Astrocyte of the hippocampus (primary cell): ENCODE data around the gene CLRN2.
"Not testable (repeated sequence)": the region's sequence is repeated elsewhere in the genome, so short reads cannot be mapped to it uniquely, and the experiment has no call there.

Experiments
- DNase-seq: peaks from one replicate; pipeline ENCODE4 v3.0.0; 2011; ENCODE audit warnings: low read depth, low spot score

The CLRN2 gene

DNA sequence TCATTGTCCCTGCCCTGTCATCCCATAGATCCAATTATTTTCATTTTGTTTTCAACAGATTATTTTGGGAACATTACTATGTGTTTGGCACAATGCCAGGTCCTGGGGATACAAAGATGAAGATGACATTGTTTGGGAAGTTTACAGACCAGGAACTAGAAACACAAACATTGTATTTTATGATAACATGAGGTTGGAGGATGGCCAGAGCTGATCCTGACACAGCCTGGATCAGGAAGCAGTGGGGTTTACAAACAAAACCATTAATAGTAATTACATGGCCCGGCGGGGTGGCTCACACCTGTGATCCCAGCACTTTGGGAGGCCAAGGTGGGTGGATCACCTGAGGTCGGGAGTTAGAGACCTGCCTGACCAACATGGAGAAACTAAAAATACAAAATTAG, 29.9 kb downstream of the CLRN2 start:
- DNase-seq: no peak

DNA sequence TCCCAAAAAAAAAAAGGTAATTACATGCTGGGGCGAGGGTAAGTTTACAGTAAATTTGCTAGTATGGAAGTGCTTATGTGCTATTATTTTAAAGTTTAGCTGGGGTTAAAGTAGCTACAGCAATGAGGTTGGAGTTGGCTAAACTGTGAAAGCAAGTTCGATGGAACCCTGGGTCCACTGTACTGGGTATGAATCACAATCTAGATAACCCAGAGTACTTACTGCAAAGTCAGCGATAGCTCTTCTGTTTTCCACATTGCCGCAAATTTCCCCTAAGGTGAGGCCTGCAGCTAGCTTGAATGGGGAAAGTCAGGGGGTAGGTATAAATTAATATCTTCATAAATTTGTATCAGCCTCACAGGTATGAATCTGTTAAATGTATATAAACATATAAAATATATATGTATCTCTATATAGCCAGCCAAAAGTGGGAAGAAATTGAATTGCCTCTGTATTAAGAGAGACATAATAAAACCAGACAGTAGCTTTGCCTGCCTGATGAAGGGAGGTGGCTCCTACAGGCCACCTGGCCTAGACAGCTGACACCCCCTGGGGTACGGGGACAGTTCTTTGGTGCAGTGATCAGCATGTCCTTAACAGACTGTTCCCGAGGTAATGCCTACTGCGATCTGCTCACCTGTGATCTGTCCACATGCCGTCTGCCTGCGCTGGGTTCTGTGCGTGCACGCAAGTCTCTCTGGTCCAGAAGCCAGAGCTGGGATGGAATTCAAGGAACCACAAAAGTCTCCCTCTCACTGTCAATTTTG, 30.6 kb downstream of the CLRN2 start:
- no peak for DNase-seq

DNA sequence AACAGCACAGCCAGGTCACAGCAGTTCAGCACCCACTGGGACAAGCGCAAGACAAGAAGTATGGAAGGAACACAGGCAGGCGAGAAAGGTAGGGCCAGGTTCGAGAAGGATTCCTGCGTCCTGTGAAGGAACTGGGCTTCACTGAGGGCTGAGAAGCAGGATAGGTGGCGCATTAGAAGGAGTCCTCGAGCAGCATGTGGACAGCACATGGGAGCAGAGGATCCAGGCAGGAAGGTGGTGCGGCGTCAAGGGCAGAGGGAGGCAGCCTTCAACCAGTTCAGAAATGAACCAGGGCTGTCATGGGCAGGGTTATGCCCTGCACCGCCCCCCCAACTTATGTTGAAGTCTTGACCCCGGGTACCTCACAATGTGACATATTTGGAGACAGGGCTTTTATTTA, 31.3 kb downstream of the CLRN2 start:
- no peak for DNase-seq

DNA sequence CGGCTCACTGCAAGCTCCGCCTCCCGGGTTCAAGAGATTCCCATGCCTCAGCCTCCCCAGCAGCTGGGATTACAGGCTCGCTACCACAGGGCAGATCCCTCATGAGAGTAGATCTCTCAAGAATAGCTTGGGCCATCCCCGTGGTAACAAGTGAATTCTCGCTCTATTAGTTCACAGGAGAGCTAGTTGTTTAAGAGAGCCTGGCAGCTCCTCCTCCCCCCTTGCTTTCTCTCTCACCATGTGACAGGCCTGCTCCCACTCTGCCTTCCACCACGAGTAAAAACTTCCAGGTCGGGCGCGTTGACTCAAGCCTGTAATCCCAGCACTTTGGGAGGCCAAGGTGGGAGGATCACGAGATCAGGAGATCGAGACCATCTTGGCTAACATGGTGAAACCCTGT, 31.7 kb downstream of the CLRN2 start:
- no peak for DNase-seq

DNA sequence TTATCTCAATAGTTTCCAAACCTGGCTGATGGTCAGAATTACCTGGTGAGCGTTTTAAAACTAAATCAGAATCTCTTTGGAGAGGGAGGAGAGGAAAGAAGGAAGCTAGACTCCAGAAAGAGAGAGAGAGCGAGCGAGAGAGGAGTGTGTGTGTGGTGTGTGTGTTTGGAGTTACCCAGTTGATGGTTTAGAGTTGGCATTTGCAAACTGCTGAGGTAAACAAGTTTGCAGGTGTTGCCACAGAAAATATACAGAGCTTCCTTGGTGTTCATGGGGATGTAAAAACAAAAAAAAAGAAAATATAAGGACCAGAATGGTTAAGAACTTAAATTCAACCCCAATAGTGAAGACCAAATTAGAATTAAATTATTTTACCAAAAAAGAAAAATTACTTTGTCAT, 35.6 kb downstream of the CLRN2 start:
- no peak for DNase-seq

DNA sequence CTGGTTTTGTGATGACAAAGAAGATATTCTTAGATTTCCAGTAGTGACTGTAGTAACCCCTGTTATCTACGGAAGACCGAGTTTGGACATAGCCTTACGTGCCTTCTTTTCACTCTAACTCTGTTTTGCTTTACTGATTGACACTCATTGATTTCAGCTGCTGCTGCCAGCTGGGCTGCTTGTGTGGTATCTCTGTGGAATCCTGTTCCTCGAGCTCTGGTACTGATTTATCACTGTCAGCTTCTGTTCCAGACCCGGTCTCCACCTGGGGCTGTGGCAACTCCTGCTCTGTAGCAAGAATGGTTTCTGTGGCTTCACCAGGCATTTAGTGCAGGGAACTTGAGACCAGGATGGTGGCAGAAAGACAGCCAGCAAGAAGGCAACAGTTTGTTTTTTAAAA, 37.5 kb downstream of the CLRN2 start:
- DNase-seq: no peak

DNA sequence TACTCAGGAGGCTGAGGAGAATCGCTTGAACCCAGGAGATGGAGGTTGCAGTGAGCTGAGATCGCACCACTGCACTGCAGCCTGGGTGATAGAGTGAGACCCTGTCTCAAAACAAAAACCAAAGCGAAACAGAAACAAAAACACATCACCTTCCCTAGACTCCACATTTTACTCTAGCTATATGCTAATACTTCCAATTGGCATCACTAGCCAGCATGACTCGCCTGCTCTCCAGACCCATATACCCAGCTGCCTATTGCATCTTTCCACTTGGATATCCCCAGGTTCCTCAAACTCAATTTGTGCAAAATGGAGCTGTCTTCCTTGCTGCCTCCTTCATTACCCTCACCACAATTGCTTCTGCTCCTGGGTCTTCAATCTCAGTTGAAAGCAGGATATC, 39.6 kb downstream of the CLRN2 start:
- DNase-seq: no peak

DNA sequence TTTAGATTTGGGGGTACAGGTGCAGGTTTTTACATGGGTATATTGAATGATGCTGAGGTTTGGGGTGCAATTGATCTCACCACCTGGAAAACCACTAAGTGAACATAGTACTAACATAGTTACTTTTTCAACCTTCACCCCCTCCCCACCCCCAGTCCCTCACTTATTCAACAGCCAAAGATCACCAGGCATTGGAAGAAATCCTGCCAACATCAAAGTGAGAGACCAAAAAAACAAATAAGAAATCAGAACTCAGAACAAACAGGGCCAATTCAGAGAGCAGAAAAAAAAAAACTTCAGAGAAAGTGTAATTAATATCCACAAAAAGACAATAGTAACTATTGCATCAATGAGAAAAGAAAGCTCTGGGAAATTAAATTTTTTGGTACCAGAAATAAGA, 41.5 kb downstream of the CLRN2 start:
- no peak for DNase-seq

DNA sequence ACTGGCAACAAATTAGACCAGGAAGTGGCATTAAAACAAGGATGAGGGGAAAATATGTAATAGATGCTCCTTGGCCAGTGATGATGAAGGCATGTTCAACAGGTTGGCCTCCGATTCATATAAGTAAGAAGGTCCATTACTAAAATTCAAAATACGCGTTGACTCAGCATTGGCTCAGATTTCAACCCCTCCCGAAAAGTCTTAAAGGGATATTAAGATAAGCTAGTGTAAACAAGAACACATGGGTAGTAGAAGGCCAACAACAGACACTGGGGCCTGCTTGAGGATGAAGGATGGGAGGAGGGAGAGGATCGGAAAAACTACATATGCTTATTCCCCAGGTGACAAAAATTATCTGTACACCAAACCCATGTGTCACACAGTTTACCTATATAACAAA, 42.9 kb downstream of the CLRN2 start:
- no peak for DNase-seq

DNA sequence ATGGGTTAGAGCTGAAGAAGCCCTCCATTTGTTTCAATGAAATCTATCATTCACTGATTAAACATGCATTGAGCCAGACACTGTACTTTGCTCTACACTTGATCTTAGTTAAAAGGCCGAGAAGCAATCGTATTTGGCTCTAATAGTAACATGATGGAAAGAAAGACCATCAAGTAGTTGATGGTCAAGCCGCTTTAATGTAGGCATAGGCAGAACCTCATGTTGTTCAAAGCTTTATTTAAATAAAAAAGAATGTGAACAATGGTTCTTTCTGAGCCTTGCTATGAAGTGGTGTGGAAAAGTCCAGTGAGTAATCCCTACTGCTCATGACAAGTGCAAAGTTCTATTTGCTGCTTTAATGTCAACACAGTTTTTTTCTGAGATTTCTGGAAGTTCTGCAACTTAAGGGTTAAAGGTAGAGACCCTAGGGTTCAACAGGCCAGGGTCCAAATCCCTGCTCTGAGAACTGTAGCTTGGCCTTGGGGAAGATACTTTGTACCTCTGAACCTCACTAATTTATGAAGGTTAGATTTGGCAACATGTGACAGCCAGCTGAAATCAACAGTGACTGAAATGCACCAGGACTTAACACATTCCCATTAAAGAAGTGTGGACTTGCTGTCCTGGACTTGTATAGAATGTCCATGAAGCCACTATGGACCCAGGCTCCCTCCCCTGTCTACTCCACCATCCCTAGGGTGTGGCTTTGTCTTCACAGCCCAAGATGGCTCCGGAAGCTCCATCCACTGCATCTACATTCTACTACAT, 44.2 kb downstream of the CLRN2 start:
- DNase-seq: no peak

DNA sequence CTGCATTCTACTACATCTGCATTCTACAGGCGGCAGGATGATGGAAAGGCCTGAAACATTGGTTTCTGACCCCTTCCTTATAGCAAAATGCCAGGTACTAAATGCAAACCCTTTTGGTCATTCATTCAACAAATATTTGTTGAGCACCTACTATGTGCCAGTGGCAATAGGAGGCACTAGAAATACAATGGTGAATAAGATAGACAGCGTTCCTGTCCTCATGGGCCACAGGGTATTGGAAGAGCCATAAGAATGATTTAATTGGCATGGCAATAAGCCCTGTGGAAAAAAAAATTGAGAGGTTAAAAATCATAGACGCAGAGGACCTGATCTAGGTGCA, 44.7 kb downstream of the CLRN2 start:
- no peak for DNase-seq

DNA sequence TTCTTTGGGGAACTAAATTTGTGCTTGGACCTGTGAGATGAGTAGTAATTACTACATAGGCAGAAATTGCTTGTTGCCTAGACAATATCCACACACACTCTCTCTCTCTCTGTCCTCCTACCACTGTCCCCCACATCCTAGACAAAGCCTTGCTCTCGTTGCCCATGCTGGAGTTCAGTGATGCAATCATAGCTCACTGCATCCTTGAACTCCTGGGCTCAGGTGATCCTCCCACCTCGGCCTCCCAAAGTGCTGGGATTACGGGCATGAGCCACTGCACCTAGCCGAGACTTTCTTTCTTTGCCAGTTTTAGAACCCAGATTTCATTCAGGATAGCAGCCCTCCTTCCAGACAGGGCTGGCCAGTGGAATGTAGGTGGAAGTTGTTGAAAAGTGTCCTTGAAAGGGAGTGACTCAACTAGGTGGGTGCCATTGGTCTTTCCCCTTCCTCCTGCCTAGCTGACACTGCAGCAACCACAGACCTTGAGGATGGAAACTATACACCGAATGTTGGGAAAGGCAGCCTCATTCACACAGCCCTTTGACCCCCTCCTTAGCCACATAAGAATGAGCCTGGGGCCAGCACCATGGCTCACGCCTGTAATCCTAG, 45.2 kb downstream of the CLRN2 start:
- DNase-seq: no peak

DNA sequence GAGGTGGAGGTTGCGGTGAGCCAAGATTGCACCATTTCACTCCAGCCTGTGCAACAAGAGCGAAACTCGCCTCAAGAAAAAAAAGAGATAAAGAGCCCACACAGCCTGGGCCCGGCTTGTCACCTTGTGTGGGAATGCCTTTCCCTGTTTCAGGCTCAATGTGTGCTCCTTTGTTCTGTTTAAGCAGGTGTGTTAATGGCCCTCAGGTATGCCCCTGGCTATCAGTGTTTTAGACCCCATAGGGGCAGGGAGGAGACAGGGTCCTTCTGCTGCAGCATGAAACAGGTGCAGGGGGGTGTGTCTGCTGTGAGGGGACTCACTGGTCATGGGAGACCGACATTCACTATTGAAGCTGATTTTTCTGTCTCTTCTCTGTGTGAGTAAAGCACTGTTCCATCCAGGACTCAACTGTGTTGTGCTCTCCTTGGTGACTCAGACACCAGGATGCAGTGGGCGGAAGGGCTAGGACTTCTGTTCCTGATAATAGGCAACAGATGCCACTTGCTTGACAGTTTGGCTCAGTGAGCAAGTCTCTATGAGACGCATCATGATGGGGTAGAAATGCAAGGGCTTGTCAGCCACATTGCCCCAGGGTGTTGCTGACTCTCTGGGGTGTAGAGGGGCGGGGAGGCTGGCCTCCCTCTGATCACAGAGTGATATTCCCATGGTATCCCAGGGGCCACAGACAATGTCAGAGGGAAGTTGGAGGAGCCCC, 46.4 kb downstream of the CLRN2 start:
- no peak for DNase-seq

DNA sequence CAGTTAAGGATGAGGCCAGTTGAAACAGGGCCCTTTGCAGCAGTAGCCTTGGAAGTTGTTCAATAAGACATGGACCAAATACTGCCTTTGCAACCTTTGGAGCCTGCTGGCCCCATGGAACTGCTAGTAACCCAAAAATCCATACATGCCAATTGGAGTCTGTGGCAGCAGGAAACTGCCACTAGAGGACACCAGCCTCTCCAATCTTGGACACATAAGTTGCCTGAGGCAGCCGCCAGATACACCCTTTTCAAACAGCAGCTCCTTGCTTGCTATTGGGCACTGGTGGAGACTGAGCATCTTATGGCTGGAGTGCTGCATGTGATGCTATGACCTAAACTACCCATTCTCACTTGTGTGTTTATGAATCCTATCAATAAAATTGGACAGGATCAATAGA, 47.2 kb downstream of the CLRN2 start:
- DNase-seq: no peak

DNA sequence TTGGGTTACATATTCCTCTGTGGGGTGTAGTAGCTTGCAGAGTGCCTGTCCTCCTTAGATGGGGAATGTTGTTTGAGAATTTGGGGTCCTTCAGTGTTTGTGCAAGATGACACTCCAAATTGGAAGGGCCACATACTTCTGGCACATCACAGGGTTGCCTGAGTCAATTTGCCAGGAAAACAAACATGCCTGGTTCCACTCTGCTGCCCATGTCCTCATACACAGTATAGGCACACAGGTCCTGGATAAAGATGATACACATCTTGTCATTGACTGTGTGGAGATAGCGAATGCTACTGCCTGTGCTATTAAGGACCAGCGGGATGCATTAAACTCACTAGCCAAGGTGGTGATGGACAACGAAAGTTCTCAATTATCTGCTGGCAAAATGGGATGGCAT, 50.9 kb downstream of the CLRN2 start:
- DNase-seq: no peak

DNA sequence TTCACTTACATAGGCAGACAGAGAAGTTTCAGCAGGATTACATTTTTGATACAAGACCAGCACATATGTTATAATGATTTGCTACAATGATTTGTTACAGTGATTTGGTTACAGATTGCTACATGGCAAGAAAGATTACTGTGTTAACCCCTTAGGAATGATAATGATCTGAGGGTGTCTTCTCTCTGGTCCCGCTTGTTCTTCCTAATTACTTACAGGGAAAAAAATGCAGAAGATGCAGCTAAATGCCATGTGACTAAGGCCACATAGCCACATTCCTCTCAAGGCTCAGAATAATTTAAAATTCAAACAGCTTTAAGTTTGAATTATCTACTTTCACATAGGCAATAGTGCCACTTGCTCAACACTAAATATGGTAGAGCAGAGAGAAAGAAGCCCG, 52.3 kb downstream of the CLRN2 start:
- no peak for DNase-seq

DNA sequence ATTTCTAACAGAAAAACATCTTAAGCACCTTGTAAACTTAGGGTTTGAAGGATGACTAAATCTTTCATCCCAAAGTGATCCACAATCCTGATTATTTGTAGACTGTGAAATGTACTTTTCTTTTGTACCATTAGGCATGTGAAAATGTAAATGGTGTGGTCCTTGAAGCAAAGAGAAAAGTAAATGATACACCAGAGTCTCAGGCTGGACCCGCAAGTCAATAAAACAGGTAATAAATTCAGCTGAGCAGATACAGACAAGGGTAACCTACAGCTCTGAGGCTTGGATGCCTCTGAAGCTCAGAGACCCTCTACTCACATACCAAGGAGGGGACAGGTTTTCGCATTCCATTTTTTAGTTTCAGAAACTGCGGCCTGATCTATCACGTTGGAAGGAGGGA, 59.2 kb downstream of the CLRN2 start:
- no peak for DNase-seq

DNA sequence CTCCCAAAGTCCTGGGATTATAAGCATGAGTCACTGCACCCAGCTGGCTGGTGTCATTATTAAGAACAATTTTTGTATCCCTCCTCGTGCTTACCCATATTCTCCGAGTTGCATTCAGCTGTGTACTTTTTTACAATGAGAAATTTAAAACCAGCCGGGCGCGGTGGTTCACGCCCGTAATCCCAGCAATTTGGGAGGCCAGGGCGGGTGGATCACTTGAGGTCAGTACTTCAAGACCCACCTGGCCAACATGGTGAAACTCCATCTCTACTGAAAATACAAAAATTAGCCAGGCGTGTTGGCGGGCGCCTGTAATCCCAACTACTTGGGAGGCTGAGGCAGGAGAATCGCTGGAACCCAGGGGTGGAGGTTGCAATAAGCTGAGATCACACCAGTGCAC, 60.2 kb downstream of the CLRN2 start:
- DNase-seq: not testable (repeated sequence)
